Keratinocyte (primary cell): Measurements from ENCODE around the gene RRAGC.

Source experiments
- CTCF ChIP-seq, 3 experiments: IDR thresholded peaks in 1 of 3; conservative IDR thresholded peaks in 1 of 3; optimal IDR thresholded peaks in 1 of 3; 2 replicates in 2 of 3; 3 replicates in 1 of 3; pipeline versions ENCODE3 to v1.5.1; 2011; ENCODE audit warnings: low read length in 3 of 3, mild to moderate bottlenecking in 3 of 3, moderate library complexity in 2 of 3, control low read depth in 1 of 3, inconsistent platforms in 1 of 3; ENCODE audit not compliant: insufficient read depth in 2 of 3; ENCODE audit errors: extremely low read depth in 1 of 3
- EZH2 ChIP-seq: IDR thresholded peaks from one replicate; pipeline ENCODE4 v1.6.1; 2012; ENCODE audit warnings: inconsistent platforms, mild to moderate bottlenecking, low read length, moderate library complexity

DNA sequence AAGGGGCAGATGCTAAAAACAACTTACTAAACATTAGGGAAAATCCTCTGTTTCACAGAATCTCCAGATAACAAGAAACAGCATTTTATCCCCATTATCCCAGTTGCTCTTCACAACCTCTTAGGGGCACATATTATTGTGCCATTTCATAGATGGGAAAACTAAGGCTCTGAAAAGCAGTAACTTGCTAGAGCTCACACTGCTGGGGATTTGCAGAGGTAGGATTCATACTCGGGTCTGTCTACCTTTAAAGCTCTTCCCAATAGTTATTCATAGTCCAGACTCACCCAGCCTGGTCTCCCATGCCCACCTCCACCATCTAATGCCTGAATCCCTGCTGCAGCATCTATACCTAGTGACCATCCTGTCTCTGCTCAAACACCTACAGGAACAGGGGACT, 67.7 kb downstream of the RRAGC start:
- TF ChIP-seq CTCF (optimal IDR thresholded peaks at IDR 0.05 in 1 of 3, IDR thresholded peaks at IDR 0.05 in 1 of 3, conservative IDR thresholded peaks at IDR 0.05 in 1 of 3; ENCODE audit: extremely low read depth in 1 of 3, insufficient read depth in 2 of 3, low read length in 3 of 3) = no peak
- TF ChIP-seq EZH2 = no peak
